HCT116 (cell line): ENCODE data around the gene S100Z. TPM values are rescaled to one million over a fixed set of nuclear protein-coding genes. Genes with fewer than 3 reads are reported as not detected.
A peak's percentile ranks its signal among the peaks of the same experiment; 100 is the strongest.

Source experiments
- ATAC-seq: fragments of 200-7000 bp; cut with Tn5 transposase; 2 replicates; pipeline ENCODE4 v1.9.1; 2020; ENCODE audit warnings: mild to moderate bottlenecking, moderate library complexity
- BruUV-seq: library from RNA; stranded (reverse); fragments of 400-500 nt; replicated peaks from 2 replicates; lab custom pipeline; 2021; lab: Mats Ljungman, UMichigan
- CTCF ChIA-PET: fragments of 300-600 bp; sonication (Branson Sonifier 250); formaldehyde crosslinking; loops from one replicate; lab custom pipeline; 2021; ENCODE audit warnings: antibody characterized with exemption; lab: Charles Lee
- POLR2A ChIA-PET: fragments of 300-600, 350-600 bp; sonication (Branson Sonifier 250); formaldehyde crosslinking; loops from one replicate; lab custom pipeline; 2021; ENCODE audit warnings: antibody characterized with exemption; lab: Charles Lee
- RAD21 ChIA-PET, 2 experiments: fragments of 300-600 bp; sonication (Branson Sonifier 250); formaldehyde crosslinking; loops; one replicate each; lab custom pipeline; 2023; ENCODE audit warnings: low total read pairs in 2 of 2; ENCODE audit not compliant: uncharacterized antibody in 2 of 2, unreplicated experiment in 2 of 2, low non-redundant PET in 1 of 2; lab: Charles Lee
- DNase-seq: peaks from one replicate; pipeline ENCODE4 v3.0.0-alpha.2; 2010; ENCODE audit warnings: low read depth, low spot score
- H2AFZ ChIP-seq: fragments of 200-600 bp; shearing (Covaris generic), sonication (generic); 2 replicates; pipeline ENCODE4 v1.6.1; 2017; ENCODE audit warnings: low read depth, mixed run types, mixed read lengths, antibody characterized with exemption, low read length; ENCODE audit not compliant: poor library complexity, severe bottlenecking
- H3K27ac ChIP-seq: 2 replicates; pipeline ENCODE4 v1.5.1; 2012; ENCODE audit warnings: low read depth, low read length
- H3K27me3 ChIP-seq: fragments of 200-600 bp; sonication (generic); 2 replicates; pipeline ENCODE4 v1.6.1; 2016; ENCODE audit warnings: mixed run types, low read length, mixed read lengths; ENCODE audit not compliant: insufficient read depth
- H3K36me3 ChIP-seq, 2 experiments: fragments of 200-500 bp in 1 of 2; fragments of 200-600 bp in 1 of 2; sonication (Bioruptor generic) in 1 of 2; sonication (generic) in 1 of 2; 2 replicates each; pipeline versions ENCODE4 v1.5.1 to v1.6.1; 2014 to 2016; ENCODE audit warnings: low read length in 2 of 2, inconsistent platforms in 1 of 2, mixed read lengths in 1 of 2, mixed run types in 1 of 2; ENCODE audit not compliant: insufficient read depth in 2 of 2, control insufficient read depth in 1 of 2
- H3K4me1 ChIP-seq, 2 experiments: fragments of 200-600 bp in 1 of 2; sonication (generic) in 1 of 2; 2 replicates each; pipeline versions ENCODE4 v1.5.1 to v1.6.1; 2012 to 2017; ENCODE audit warnings: low read length in 2 of 2, inconsistent platforms in 1 of 2, mild to moderate bottlenecking in 1 of 2, mixed read lengths in 1 of 2, mixed run types in 1 of 2, moderate library complexity in 1 of 2; ENCODE audit not compliant: insufficient read depth in 2 of 2, control insufficient read depth in 1 of 2
- H3K4me2 ChIP-seq: fragments of 200-600 bp; sonication (generic); 2 replicates; pipeline ENCODE4 v1.6.1; 2017; ENCODE audit warnings: mixed run types, low read length, mixed read lengths
- H3K4me3 ChIP-seq, 2 experiments: fragments of 200-600 bp in 1 of 2; sonication (generic) in 1 of 2; replicated peaks in 1 of 2; 2 replicates each; pipeline ENCODE4 v1.5.1; 2011 to 2016; ENCODE audit warnings: low read length in 2 of 2, control low read depth in 1 of 2, low read depth in 1 of 2, mild to moderate bottlenecking in 1 of 2, mixed read lengths in 1 of 2, mixed run types in 1 of 2
- H3K79me2 ChIP-seq: fragments of 200-600 bp; sonication (generic); 2 replicates; pipeline ENCODE4 v1.6.1; 2017; ENCODE audit warnings: mild to moderate bottlenecking, mixed run types, low read length, moderate library complexity, mixed read lengths; ENCODE audit not compliant: insufficient read depth
- H3K9ac ChIP-seq: fragments of 200-600 bp; sonication (generic); 2 replicates; pipeline ENCODE4 v1.6.1; 2016; ENCODE audit warnings: low read length, mixed read lengths
- H3K9me2 ChIP-seq: fragments of 200-600 bp; sonication (generic), shearing (Covaris generic); 2 replicates; pipeline ENCODE4 v1.6.1; 2017; ENCODE audit warnings: mixed run types, mild to moderate bottlenecking, moderate library complexity; ENCODE audit not compliant: insufficient read depth
- H3K9me3 ChIP-seq, 2 experiments: fragments of 200-500 bp in 1 of 2; fragments of 200-600 bp in 1 of 2; sonication (Bioruptor generic) in 1 of 2; sonication (generic) in 1 of 2; 2 replicates each; pipeline ENCODE4 v1.6.1; 2014 to 2017; ENCODE audit warnings: low read length in 2 of 2, mixed read lengths in 2 of 2, inconsistent platforms in 1 of 2, low read depth in 1 of 2, mild to moderate bottlenecking in 1 of 2, mixed run types in 1 of 2, moderate library complexity in 1 of 2; ENCODE audit not compliant: control insufficient read depth in 1 of 2, insufficient read depth in 1 of 2
- H4K20me1 ChIP-seq: fragments of 200-600 bp; sonication (generic), shearing (Covaris generic); 2 replicates; pipeline ENCODE4 v1.6.1; 2017; ENCODE audit warnings: mixed run types, mild to moderate bottlenecking, moderate library complexity; ENCODE audit not compliant: insufficient read depth
- CBX3 ChIP-seq: IDR thresholded peaks from 2 replicates; pipeline ENCODE4 v1.6.1; 2012; ENCODE audit warnings: low read depth
- CEBPB ChIP-seq: IDR thresholded peaks from 2 replicates; pipeline ENCODE4 v1.6.1; 2012; ENCODE audit warnings: low read depth
- EGR1 ChIP-seq: IDR thresholded peaks from 2 replicates; pipeline ENCODE4 v1.6.1; 2012; ENCODE audit warnings: low read depth
- ELF1 ChIP-seq: IDR thresholded peaks from 2 replicates; pipeline ENCODE4 v1.6.1; 2012; ENCODE audit warnings: low read depth, borderline replicate concordance
- FOSL1 ChIP-seq: IDR thresholded peaks from 2 replicates; pipeline ENCODE4 v1.6.1; 2012; ENCODE audit warnings: low read depth
- JUND ChIP-seq: IDR thresholded peaks from 2 replicates; pipeline ENCODE4 v1.6.1; 2012
- MAX ChIP-seq: IDR thresholded peaks from 2 replicates; pipeline ENCODE4 v1.6.1; 2012
- POLR2AphosphoS5 ChIP-seq: IDR thresholded peaks from 2 replicates; pipeline ENCODE4 v1.6.1; 2011; ENCODE audit warnings: mild to moderate bottlenecking, low read depth, low read length, moderate library complexity
- RAD21 ChIP-seq: IDR thresholded peaks from 2 replicates; pipeline ENCODE4 v1.6.1; 2012; ENCODE audit warnings: low read depth, mild to moderate bottlenecking
- REST ChIP-seq: IDR thresholded peaks from 2 replicates; pipeline ENCODE4 v1.6.1; 2012; ENCODE audit warnings: low read depth
- SIN3A ChIP-seq: IDR thresholded peaks from 2 replicates; pipeline ENCODE4 v1.6.1; 2012; ENCODE audit warnings: low read depth
- SRF ChIP-seq: IDR thresholded peaks from 2 replicates; pipeline ENCODE4 v1.6.1; 2012; ENCODE audit warnings: low read depth
- TCF7L2 ChIP-seq: IDR thresholded peaks from 2 replicates; pipeline ENCODE4 v1.7.0; 2011; ENCODE audit warnings: borderline replicate concordance, inconsistent platforms; ENCODE audit not compliant: insufficient read depth, insufficient read length; ENCODE audit errors: extremely low read depth
- YY1 ChIP-seq: IDR thresholded peaks from 2 replicates; pipeline ENCODE4 v1.6.1; 2011; ENCODE audit warnings: low read length, low read depth, moderate library complexity, mild to moderate bottlenecking; ENCODE audit not compliant: insufficient replicate concordance; ENCODE audit errors: extremely low read depth
- ZNF274 ChIP-seq: fragments of 200-500 bp; sonication (Bioruptor generic); IDR thresholded peaks from 2 replicates; pipeline ENCODE4 v1.6.1; 2014; ENCODE audit warnings: mild to moderate bottlenecking, low read depth, low read length, inconsistent platforms
- intact Hi-C: fragments of 100-400 bp; cut with micrococcal nuclease; formaldehyde crosslinking; loops from 2 replicates; pipeline ENCODE4 v1.10.0; 2022
- total RNA-seq: library from RNA; stranded (reverse); gene quantifications from one replicate; pipeline ENCODE4 v1.2.1, GENCODE V29; 2021; ENCODE audit not compliant: unreplicated experiment

Gene S100Z
- total RNA-seq, 1 experiment from 2014 or later: not detected

DNA sequence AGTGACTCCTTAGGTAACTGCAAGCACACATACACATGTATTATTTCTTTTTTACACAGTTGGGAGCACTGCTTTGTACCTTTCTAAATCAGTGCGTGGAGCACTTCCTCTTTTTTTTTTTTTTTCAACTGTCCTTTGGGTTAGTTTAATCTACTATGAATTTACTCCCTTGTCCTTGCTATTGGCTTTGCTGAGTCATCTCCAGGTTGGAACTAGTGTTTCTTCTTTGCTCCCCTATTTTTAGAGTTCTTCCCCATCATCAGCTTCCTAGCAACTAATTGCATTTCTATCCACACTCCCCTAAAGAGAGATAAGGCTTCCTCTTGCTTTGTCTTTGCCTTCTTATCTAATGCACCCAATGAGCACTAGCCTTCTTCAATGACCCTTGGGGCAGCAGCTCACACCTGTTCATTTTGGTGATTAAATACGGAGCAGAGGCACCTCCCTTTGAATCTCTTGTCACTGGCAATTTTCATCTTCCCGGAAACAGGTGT, 24.3 kb downstream of the S100Z start:
- Histone ChIP-seq H3K4me3 (no peak overlapping the region), H3K4me1 (peaks cover 0 to 22% of the 10 kb centered on the region in 2 experiments; a peak in 3 of 4 replicates), H3K9me2 (no peaks in the 10 kb centered on the region), H3K27ac (no peak overlapping the region), H3K4me2 (0 out of 2 replicates have a peak overlapping the region, but pooled peaks have one; percentile 4), H3K9ac (no peak overlapping the region), H3K9me3 (no peaks in the 10 kb centered on the region), H3K79me2 (no peaks in the 10 kb centered on the region), H3K27me3 (no peaks in the 10 kb centered on the region), H3K36me3 (no peaks in the 10 kb centered on the region), H4K20me1 (no peaks in the 10 kb centered on the region), H2AFZ (peak overlapping the region; percentile 38)
- ChIA-PET POLR2A (no interaction called here), CTCF (no interaction called here), RAD21 (no interaction called here)
- no TSS peak for BruUV-seq
- DNase-seq (no peak), ATAC-seq (no peak)
- TF ChIP-seq RAD21 (no peak), SRF (no peak), YY1 (no peak), FOSL1 (no peak), CBX3 (no peak), ZNF274 (no peak), CEBPB (no peak), EGR1 (no peak), TCF7L2 (no peak), ELF1 (no peak)
- intact Hi-C loops: no loop called here

DNA sequence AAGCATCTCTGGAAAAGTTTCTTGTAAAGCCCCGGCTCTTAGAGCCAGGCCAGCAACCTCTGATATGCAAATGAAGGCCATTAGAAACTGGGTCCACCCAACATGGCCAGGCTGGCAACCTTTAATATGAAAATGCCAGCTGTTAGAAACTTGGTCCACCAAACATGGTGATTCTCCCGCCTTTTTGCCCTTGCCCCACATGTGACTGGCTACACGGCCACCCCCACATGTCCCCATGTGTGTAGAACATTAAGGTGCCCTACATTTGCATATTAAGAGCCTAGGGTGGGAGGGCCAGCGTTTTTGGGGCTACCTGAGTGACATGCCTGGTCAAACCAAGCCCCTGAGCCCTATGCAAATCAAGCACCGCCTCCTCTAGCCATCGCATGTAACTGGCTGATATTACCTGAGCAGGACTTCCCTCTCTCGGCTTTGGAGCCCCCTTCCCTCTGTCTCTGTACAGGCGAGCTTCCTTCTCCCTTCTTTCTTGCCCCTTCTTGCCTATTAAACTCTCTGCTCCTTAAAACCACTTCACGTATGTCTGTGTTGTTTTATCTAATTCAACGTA, 39.0 kb downstream of the S100Z start:
- Histone ChIP-seq H3K4me2 (no peak overlapping the region), H3K4me1 (no peaks in the 10 kb centered on the region), H3K9me3 (no peaks in the 10 kb centered on the region), H3K4me3 (no peak overlapping the region), H4K20me1 (no peaks in the 10 kb centered on the region)
- POLR2A ChIA-PET: no interaction called here
- TF ChIP-seq JUND (no peak), SRF (no peak), MAX (no peak), REST (no peak), CEBPB (no peak), SIN3A (no peak), POLR2AphosphoS5 (no peak), FOSL1 (no peak)
- TF ChIP-seq, all 23 proteins: peak for 0
- no peak overlapping the region for H2AFZ ChIP-seq
- no peaks in the 10 kb centered on the region for H3K27me3 ChIP-seq
- DNase-seq (no peak), ATAC-seq (no peak)
- H3K9ac ChIP-seq: no peak overlapping the region
- H3K27ac ChIP-seq: no peak overlapping the region
- H3K36me3 ChIP-seq: no peaks in the 10 kb centered on the region
- RAD21 ChIA-PET: no interaction called here
- BruUV-seq: no TSS peak
- CTCF ChIA-PET: no interaction called here
- intact Hi-C loops: no loop called here
- no peaks in the 10 kb centered on the region for H3K79me2 ChIP-seq
- no peaks in the 10 kb centered on the region for H3K9me2 ChIP-seq
